HepG2 (cell line): Measurements from ENCODE around the gene DLL1. TPM values are rescaled to one million over a fixed set of nuclear protein-coding genes. Genes with fewer than 3 reads are reported as not detected.

Experiments used
- ATAC-seq: fragments of 200-7000 bp; cut with Tn5 transposase; 3 replicates; pipeline ENCODE4 v1.9.1; 2020; ENCODE audit warnings: mild to moderate bottlenecking, moderate library complexity
- BruUV-seq: library from RNA; stranded (reverse); fragments of 400-500 nt; replicated peaks from 2 replicates; lab custom pipeline; 2021; lab: Mats Ljungman, UMichigan
- CTCF ChIA-PET: fragments of 300-600 bp; formaldehyde crosslinking; extraction: SDS; loops from one replicate; lab custom pipeline; 2021; ENCODE audit warnings: low total read pairs, inconsistent platforms, low intra/inter-chr PET ratio; lab: Yijun Ruan, JAX
- POLR2A ChIA-PET: fragments of 350-600 bp; sonication (Branson Sonifier 250); formaldehyde crosslinking; loops from one replicate; lab custom pipeline; 2020; ENCODE audit warnings: antibody characterized with exemption, inconsistent platforms; lab: Yijun Ruan, JAX
- DNase-seq: peaks from one replicate; pipeline ENCODE4 v3.0.0-alpha.2; 2015; ENCODE audit warnings: low spot score
- FAIRE-seq: peaks from 3 replicates; lab custom pipeline; 2011; peaks lifted over from hg19 to GRCh38; lab: Jason Lieb, UNC
- H2AFZ ChIP-seq: one replicate; pipeline ENCODE4 v1.6.1; 2011; ENCODE audit warnings: low read length, inconsistent platforms
- H3K27ac ChIP-seq: fragments of 300-600 bp; 3 replicates; pipeline ENCODE4 v1.8.0; 2011; ENCODE audit warnings: mixed run types, mild to moderate bottlenecking, mixed read lengths, low read length, inconsistent platforms; ENCODE audit not compliant: insufficient read depth; ENCODE audit errors: extremely low read length
- H3K27me3 ChIP-seq, 2 experiments: fragments of 200-600 bp in 1 of 2; 2 replicates in 1 of 2; 3 replicates in 1 of 2; pipeline versions ENCODE4 v1.6.0 to v1.8.0; 2011; ENCODE audit warnings: low read length in 2 of 2, mild to moderate bottlenecking in 2 of 2, moderate library complexity in 2 of 2, inconsistent platforms in 1 of 2; ENCODE audit not compliant: insufficient read depth in 2 of 2, control insufficient read depth in 1 of 2
- H3K36me3 ChIP-seq, 2 experiments: fragments of 200-600 bp in 1 of 2; replicated peaks in 1 of 2; 2 replicates in 1 of 2; 3 replicates in 1 of 2; pipeline versions ENCODE4 v1.5.1 to v1.8.0; 2011; ENCODE audit warnings: low read length in 2 of 2, inconsistent platforms in 1 of 2; ENCODE audit not compliant: insufficient read depth in 2 of 2, control insufficient read depth in 1 of 2
- H3K4me1 ChIP-seq: 2 replicates; pipeline ENCODE4 v1.5.1; 2012; ENCODE audit warnings: low read length, inconsistent platforms; ENCODE audit not compliant: insufficient read depth
- H3K4me2 ChIP-seq: 2 replicates; pipeline ENCODE4 v1.6.0; 2011; ENCODE audit warnings: low read depth, low read length, inconsistent platforms
- H3K4me3 ChIP-seq, 3 experiments: fragments of 200-600 bp in 1 of 3; sonication (generic), shearing (Covaris generic) in 1 of 3; replicated peaks in 1 of 3; 2 replicates each; pipeline ENCODE4 v1.5.1; 2011 to 2016; ENCODE audit warnings: low read length in 3 of 3, inconsistent platforms in 2 of 3, low read depth in 2 of 3, mild to moderate bottlenecking in 2 of 3, control low read depth in 1 of 3, mixed read lengths in 1 of 3; ENCODE audit not compliant: insufficient read depth in 1 of 3
- H3K79me2 ChIP-seq: one replicate; pipeline ENCODE4 v1.6.1; 2011; ENCODE audit warnings: low read length, inconsistent platforms; ENCODE audit not compliant: insufficient read depth
- H3K9ac ChIP-seq: 2 replicates; pipeline ENCODE4 v1.6.0; 2011; ENCODE audit warnings: mild to moderate bottlenecking, low read depth, low read length, inconsistent platforms; ENCODE audit not compliant: insufficient read depth
- H3K9me3 ChIP-seq: 2 replicates; pipeline ENCODE4 v1.5.1; 2012; ENCODE audit warnings: mild to moderate bottlenecking, low read length
- H4K20me1 ChIP-seq: 2 replicates; pipeline ENCODE4 v1.6.0; 2011; ENCODE audit warnings: inconsistent platforms, mild to moderate bottlenecking, low read length, moderate library complexity; ENCODE audit not compliant: insufficient read depth
- ARNT ChIP-seq: fragments of 450-650 bp; IDR thresholded peaks from 2 replicates; pipeline ENCODE4 v1.6.1; 2017
- ATAD3A ChIP-seq: sonication (generic); formaldehyde crosslinking; IDR thresholded peaks from 2 replicates; pipeline ENCODE4 v1.4.0; 2020; ENCODE audit warnings: missing genetic modification reagents
- CHD4 ChIP-seq: fragments of 200-600 bp; sonication (generic); IDR thresholded peaks from 2 replicates; pipeline ENCODE4 v1.7.0; 2017; ENCODE audit warnings: mild to moderate bottlenecking, low read length, borderline replicate concordance
- HMG20A ChIP-seq: IDR thresholded peaks from 2 replicates; pipeline ENCODE4 v1.6.1; 2016; ENCODE audit warnings: borderline replicate concordance
- HOXA3 ChIP-seq: sonication (generic); formaldehyde crosslinking; IDR thresholded peaks from 2 replicates; pipeline ENCODE4 v1.5.0; 2020; ENCODE audit warnings: missing genetic modification reagents
- IKZF5 ChIP-seq: IDR thresholded peaks from 2 replicates; pipeline ENCODE4 v1.6.1; 2018; ENCODE audit warnings: missing genetic modification reagents, mild to moderate bottlenecking, missing compliant biosample characterization
- KAT7 ChIP-seq: IDR thresholded peaks from 2 replicates; pipeline ENCODE4 v1.6.1; 2018; ENCODE audit warnings: borderline replicate concordance, missing compliant biosample characterization
- PAX8 ChIP-seq: sonication (generic); formaldehyde crosslinking; IDR thresholded peaks from 2 replicates; pipeline ENCODE4 v1.8.0; 2022; ENCODE audit warnings: mild to moderate bottlenecking, missing genetic modification reagents, borderline replicate concordance
- PPARG ChIP-seq: conservative IDR thresholded peaks from 2 replicates; pipeline ENCODE4 v1.6.1; 2016; ENCODE audit warnings: missing biosample characterization, missing genetic modification reagents
- PRMT3 ChIP-seq: sonication (generic); formaldehyde crosslinking; IDR thresholded peaks from 2 replicates; pipeline ENCODE4 v1.8.1; 2022; ENCODE audit warnings: low read depth, mild to moderate bottlenecking, moderate library complexity, missing genetic modification reagents, borderline replicate concordance
- SCMH1 ChIP-seq: sonication (generic); formaldehyde crosslinking; IDR thresholded peaks from 2 replicates; pipeline ENCODE4 v1.9.0; 2021; ENCODE audit warnings: missing genetic modification reagents, mild to moderate bottlenecking, borderline replicate concordance
- TEAD2 ChIP-seq: sonication (generic); formaldehyde crosslinking; IDR thresholded peaks from 2 replicates; pipeline ENCODE4 v1.9.0; 2021; ENCODE audit warnings: missing genetic modification reagents
- ZNF207 ChIP-seq: fragments of 450-650 bp; IDR thresholded peaks from 2 replicates; pipeline ENCODE4 v1.6.1; 2016; ENCODE audit warnings: antibody characterized with exemption, borderline replicate concordance
- ZSCAN21 ChIP-seq: sonication (generic); formaldehyde crosslinking; IDR thresholded peaks from 2 replicates; pipeline ENCODE4 v1.8.0; 2022; ENCODE audit warnings: mild to moderate bottlenecking, missing genetic modification reagents, moderate library complexity, borderline replicate concordance
- WGBS: methylation state at CpG from one replicate; pipeline ENCODE4 v1.1.6; 2017; ENCODE audit warnings: low lambda C conversion rate; 5-methylcytosine and 5-hydroxymethylcytosine counted together
- in situ Hi-C: cut with HindIII; loops from 2 replicates; pipeline ENCODE4 v1.10.0; 2017; ENCODE audit warnings: low pct_unique_long_range_greater_than_20kb; ENCODE audit not compliant: extremely low pct_ligation_motif_present
- intact Hi-C: fragments of 100-400 bp; cut with micrococcal nuclease; formaldehyde crosslinking; loops from one replicate; pipeline ENCODE4 v1.10.0; 2022; ENCODE audit not compliant: unreplicated experiment
- polyA plus RNA-seq, 8 experiments: library from polyadenylated mRNA; depleted of rRNA in 3 of 8; stranded (reverse) in 7 of 8; unstranded in 1 of 8; fragments of >200 nt; fragmentation: Illumina TruSeq in 4 of 8; extraction: Trizol in 4 of 8; gene quantifications; 2 replicates each; pipeline versions ENCODE4 v1.2.1 to v1.2.3, GENCODE V29; 2011 to 2016; ENCODE audit warnings: low read depth in 4 of 8, missing spikeins in 1 of 8, mixed read lengths in 1 of 8; ENCODE audit not compliant: insufficient read depth in 1 of 8
- total RNA-seq, 5 experiments: library from RNA; depleted of rRNA; stranded (reverse); fragments of >200 nt; fragmentation: Illumina TruSeq; extraction: Trizol; gene quantifications; 2 replicates each; pipeline ENCODE4 v1.2.3, GENCODE V29; 2016; ENCODE audit warnings: low read depth in 1 of 5
- TF ChIP-seq, protein P1 (sequence below): sonication (generic); formaldehyde crosslinking; IDR thresholded peaks from 2 replicates; pipeline ENCODE4 v1.4.0; 2020; ENCODE audit warnings: mild to moderate bottlenecking, low read depth, missing genetic modification reagents
- TF ChIP-seq, protein P2 (sequence below): sonication (generic); formaldehyde crosslinking; IDR thresholded peaks from 2 replicates; pipeline ENCODE4 v1.4.0; 2020; ENCODE audit warnings: missing genetic modification reagents

DLL1 gene
- total and polyA plus RNA-seq, 2 of the 13 experiments (the other 11 are each of a cell fraction or from before 2014, with no cell fraction given): not detected

- no peak overlapping the region for H3K4me3 ChIP-seq
- DNase-seq (no peak), ATAC-seq (no peak)
- H3K4me1 ChIP-seq: peaks cover 12% of the 10 kb centered on the region
- POLR2A ChIA-PET: interaction anchor here (0.6 kb wide), 1 partner anchor 33 kb away, joined by 3 read pairs; no protein-coding TSS in a partner anchor
- H3K9ac ChIP-seq: no peak overlapping the region
- TF ChIP-seq PAX8 (CRISPR knock-in tag) (no peak), IKZF5 (no peak), ZNF207 (no peak), TEAD2 (no peak), CHD4 (no peak), SCMH1 (CRISPR knock-in tag) (no peak), ARNT (no peak), HMG20A (CRISPR knock-in tag) (no peak), KAT7 (CRISPR knock-in tag) (no peak), ZSCAN21 (CRISPR knock-in tag) (no peak), PRMT3 (CRISPR knock-in tag) (no peak), ATAD3A (CRISPR knock-in tag) (no peak), HOXA3 (CRISPR knock-in tag) (no peak), PPARG (CRISPR knock-in tag) (no peak)
- TF ChIP-seq, protein P1, sequence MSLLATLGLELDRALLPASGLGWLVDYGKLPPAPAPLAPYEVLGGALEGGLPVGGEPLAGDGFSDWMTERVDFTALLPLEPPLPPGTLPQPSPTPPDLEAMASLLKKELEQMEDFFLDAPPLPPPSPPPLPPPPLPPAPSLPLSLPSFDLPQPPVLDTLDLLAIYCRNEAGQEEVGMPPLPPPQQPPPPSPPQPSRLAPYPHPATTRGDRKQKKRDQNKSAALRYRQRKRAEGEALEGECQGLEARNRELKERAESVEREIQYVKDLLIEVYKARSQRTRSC (CRISPR knock-in tag): no peak
- TF ChIP-seq, protein P2, sequence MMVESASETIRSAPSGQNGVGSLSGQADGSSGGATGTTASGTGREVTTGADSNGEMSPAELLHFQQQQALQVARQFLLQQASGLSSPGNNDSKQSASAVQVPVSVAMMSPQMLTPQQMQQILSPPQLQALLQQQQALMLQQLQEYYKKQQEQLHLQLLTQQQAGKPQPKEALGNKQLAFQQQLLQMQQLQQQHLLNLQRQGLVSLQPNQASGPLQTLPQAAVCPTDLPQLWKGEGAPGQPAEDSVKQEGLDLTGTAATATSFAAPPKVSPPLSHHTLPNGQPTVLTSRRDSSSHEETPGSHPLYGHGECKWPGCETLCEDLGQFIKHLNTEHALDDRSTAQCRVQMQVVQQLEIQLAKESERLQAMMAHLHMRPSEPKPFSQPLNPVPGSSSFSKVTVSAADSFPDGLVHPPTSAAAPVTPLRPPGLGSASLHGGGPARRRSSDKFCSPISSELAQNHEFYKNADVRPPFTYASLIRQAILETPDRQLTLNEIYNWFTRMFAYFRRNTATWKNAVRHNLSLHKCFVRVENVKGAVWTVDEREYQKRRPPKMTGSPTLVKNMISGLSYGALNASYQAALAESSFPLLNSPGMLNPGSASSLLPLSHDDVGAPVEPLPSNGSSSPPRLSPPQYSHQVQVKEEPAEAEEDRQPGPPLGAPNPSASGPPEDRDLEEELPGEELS (CRISPR knock-in tag): no peak
- TF ChIP-seq, all 625 proteins: peak for 0
- no peak overlapping the region for H3K4me2 ChIP-seq
- CTCF ChIA-PET: no interaction called here
- in situ Hi-C loops: no loop called here
- BruUV-seq: no TSS peak
- H3K27ac ChIP-seq: no peak overlapping the region
- no peaks in the 10 kb centered on the region for H3K79me2 ChIP-seq
- FAIRE-seq: no peak
- 18% methylated on average over 6 of the region's 8 CpGs for WGBS
- H3K27me3 ChIP-seq: peaks cover 10 to 69% of the 10 kb centered on the region in 2 experiments
- intact Hi-C loops: no loop called here
- H2AFZ ChIP-seq: no peak overlapping the region
- H3K9me3 ChIP-seq: no peaks in the 10 kb centered on the region
- H4K20me1 ChIP-seq: no peaks in the 10 kb centered on the region; the same call in 1 of the 2 replicates
- no peaks in the 10 kb centered on the region for H3K36me3 ChIP-seq
Measured at GRCh38 chr6:170263410-170263809, 27.5 kb downstream of the DLL1 start.
